Measurements from ENCODE around the gene FOXN1. TPM values are rescaled to one million over a fixed set of nuclear protein-coding genes. Genes with fewer than 3 reads are reported as not detected.
A peak's percentile ranks its signal among the peaks of the same experiment; 100 is the strongest.

FOXN1 gene
- total RNA-seq, 2 donors from 2014 or later, result not detected

DNA sequence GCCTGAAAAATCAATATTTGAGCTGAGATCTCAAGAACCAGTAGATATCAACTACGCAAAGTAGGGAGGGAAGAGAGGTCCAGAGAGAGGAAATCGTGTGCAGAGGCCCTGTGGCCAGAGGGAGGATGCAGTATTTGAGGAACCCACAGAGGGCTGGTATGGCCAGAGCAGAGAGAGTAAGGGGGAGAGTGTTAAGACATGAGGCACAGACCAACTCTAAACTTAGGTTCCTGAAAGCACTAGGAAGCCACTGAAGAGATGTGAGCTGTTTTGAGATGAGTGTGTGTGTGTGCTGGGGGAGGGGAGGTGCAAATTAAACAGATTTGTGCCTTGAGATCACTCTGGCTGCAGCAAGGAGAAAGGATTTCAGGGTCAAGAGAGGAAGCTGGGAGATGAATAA is 21.9 kb upstream of the FOXN1 start:
- Mint-ChIP-seq H3K4me3 (no peak overlapping the region), H3K36me3 (ENCODE audit: insufficient read depth in 2 of 2) (no peaks in the 10 kb centered on the region), H3K27me3 (ENCODE audit: low read depth) (no peaks in the 10 kb centered on the region), H3K4me1 (ENCODE audit: low read depth) (peaks cover 12% of the 10 kb centered on the region), H3K9me3 (no peaks in the 10 kb centered on the region), H3K27ac (no peak overlapping the region)
- peak; percentile 72 to 85 for ATAC-seq (replicated peaks in 1 of 2)
- DNase-seq, result peak in 1 of 2 donors; percentile 19

GRCh38 chr17:28485049-28485448 is 21.1 kb upstream of the FOXN1 start:
- no peaks in the 10 kb centered on the region for H3K36me3 Mint-ChIP-seq (ENCODE audit: insufficient read depth in 2 of 2)
- H3K4me1 Mint-ChIP-seq (ENCODE audit: low read depth), result peaks cover 12% of the 10 kb centered on the region
- H3K27me3 Mint-ChIP-seq (ENCODE audit: low read depth), result no peaks in the 10 kb centered on the region
- H3K4me3 Mint-ChIP-seq, result no peak overlapping the region
- no peak for ATAC-seq (replicated peaks in 1 of 2)
- H3K27ac Mint-ChIP-seq, result no peak overlapping the region
- no peaks in the 10 kb centered on the region for H3K9me3 Mint-ChIP-seq
- no peak for DNase-seq

- Mint-ChIP-seq H3K9me3 (no peaks in the 10 kb centered on the region), H3K4me1 (ENCODE audit: low read depth) (peaks cover 12% of the 10 kb centered on the region), H3K27me3 (ENCODE audit: low read depth) (peaks cover 5% of the 10 kb centered on the region), H3K27ac (no peak overlapping the region), H3K36me3 (ENCODE audit: insufficient read depth in 2 of 2) (no peaks in the 10 kb centered on the region), H3K4me3 (no peak overlapping the region)
- DNase-seq (no peak), ATAC-seq (replicated peaks in 1 of 2) (no peak)
Observed at GRCh38 chr17:28487881-28488532, 18.1 kb upstream of the FOXN1 start.

DNA sequence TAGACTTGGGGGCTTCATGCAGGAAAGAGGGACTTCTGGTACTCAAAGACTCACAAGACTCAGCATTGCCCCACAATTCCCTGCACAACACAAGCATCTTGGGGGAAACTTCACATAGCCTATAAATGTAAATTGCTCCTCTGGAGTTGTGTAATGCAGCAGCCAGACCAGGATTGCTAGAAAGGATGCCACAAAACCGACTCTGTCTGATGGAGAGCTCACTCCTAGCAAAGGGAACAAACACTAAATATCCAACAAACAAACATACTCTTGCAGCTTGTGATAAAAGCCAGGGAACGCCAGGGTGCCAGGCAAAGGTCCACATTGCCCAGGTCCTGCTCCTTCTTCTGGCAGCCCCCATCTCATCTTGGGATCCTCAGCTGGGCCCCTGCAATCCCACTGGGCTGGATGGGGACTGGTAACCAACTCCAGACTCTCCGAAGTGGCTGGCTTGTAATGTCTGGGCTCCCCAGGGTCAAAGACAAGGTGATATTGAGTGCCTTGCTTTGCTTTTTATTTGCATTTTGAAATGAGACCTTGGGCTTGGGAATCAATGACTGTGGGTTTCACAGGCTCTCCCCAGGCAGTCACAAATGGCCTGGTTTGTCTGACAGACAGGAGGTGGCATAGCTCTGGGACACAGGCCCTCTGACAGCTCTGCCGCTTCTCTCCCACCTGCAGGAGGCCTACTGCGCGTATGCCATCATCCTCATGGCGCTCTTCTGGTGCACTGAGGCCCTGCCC is 17.4 kb upstream of the FOXN1 start:
- peaks cover 10% of the 10 kb centered on the region for H3K4me1 Mint-ChIP-seq (ENCODE audit: low read depth)
- no peaks in the 10 kb centered on the region for H3K36me3 Mint-ChIP-seq (ENCODE audit: insufficient read depth in 2 of 2)
- peaks cover 7% of the 10 kb centered on the region for H3K27me3 Mint-ChIP-seq (ENCODE audit: low read depth)
- ATAC-seq (replicated peaks in 1 of 2) (no peak), DNase-seq (no peak)
- no peak overlapping the region for H3K4me3 Mint-ChIP-seq
- no peak overlapping the region for H3K27ac Mint-ChIP-seq
- H3K9me3 Mint-ChIP-seq, result no peaks in the 10 kb centered on the region

DNA sequence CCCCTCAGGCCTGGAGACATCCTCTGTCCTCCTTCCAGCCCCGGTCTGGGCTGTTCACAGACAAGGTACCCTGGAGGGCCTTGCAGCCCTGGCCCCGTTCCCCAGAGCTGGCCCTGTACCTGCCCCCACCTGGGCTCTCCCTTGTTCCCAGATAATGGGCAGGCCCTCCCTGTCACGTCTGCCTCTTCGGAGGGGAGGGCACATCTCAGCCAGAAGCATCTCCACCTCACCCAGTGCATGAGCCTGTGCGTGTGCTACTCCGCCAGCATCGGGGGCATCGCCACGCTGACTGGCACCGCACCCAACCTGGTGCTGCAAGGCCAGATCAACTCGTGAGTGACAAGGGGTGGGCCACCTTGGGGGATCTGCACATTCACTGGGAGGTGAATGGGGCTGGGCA is 14.9 kb upstream of the FOXN1 start:
- Mint-ChIP-seq H3K4me3 (no peak overlapping the region), H3K27me3 (ENCODE audit: low read depth) (peaks cover 7% of the 10 kb centered on the region), H3K4me1 (ENCODE audit: low read depth) (no peaks in the 10 kb centered on the region), H3K36me3 (ENCODE audit: insufficient read depth in 2 of 2) (no peaks in the 10 kb centered on the region), H3K9me3 (no peaks in the 10 kb centered on the region), H3K27ac (no peak overlapping the region)
- ATAC-seq (replicated peaks in 1 of 2) (no peak), DNase-seq (no peak)

GRCh38 chr17:28491860-28492259 is 14.3 kb upstream of the FOXN1 start:
- peaks cover 7% of the 10 kb centered on the region for H3K27me3 Mint-ChIP-seq (ENCODE audit: low read depth)
- no peaks in the 10 kb centered on the region for H3K4me1 Mint-ChIP-seq (ENCODE audit: low read depth)
- DNase-seq (no peak), ATAC-seq (replicated peaks in 1 of 2) (no peak)
- no peak overlapping the region for H3K27ac Mint-ChIP-seq
- H3K36me3 Mint-ChIP-seq (ENCODE audit: insufficient read depth in 2 of 2), result no peaks in the 10 kb centered on the region
- H3K4me3 Mint-ChIP-seq, result no peak overlapping the region
- no peaks in the 10 kb centered on the region for H3K9me3 Mint-ChIP-seq

DNA sequence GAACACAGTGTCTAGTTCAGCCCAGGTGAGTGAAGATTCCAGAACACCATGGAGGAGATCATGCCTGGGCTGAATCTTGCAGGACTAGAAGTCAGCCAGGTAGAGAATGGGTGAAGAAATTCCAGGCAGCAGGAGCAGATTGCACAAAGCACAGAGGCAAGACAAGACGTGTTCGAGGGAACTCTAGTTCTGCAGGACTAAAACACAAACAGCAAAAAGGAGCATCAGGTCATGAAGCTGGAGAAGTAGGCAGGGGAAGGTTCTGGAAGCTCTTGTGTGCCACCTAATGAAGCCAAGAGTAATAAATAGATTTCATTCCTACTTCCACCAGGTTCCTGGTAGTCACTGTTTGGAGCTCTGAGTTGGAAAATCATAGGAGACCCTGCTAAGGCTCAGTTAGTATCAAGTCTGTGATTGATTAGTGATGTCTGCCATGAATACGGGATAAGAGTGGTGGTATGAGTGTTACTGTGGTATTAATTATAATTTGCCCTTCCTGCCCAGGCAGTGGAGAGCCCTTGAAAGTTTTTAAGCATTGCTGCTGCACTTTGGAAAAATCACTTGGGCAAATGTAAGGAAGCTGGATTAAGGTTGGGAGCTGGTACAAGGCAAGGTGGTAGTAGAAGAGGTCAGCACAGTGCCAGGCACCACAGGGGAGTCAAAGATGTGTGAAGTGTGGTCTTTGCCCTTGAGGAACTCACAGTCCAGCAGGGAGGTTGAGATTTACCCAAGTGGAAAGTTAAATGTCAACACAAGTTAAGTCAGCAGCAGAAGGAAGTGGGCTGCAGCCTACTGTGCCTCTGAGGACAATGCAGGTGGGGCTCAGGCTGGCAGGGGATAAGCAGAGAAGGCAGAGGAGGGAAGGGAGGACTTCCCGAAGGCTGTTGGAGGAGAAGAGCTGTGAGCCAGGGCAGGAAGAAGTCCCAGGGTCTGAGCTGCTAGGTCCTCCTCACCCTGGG is 13.5 kb upstream of the FOXN1 start:
- Mint-ChIP-seq H3K36me3 (ENCODE audit: insufficient read depth in 2 of 2) (no peaks in the 10 kb centered on the region), H3K4me1 (ENCODE audit: low read depth) (no peaks in the 10 kb centered on the region), H3K9me3 (no peaks in the 10 kb centered on the region), H3K4me3 (no peak overlapping the region), H3K27me3 (ENCODE audit: low read depth) (peaks cover 7% of the 10 kb centered on the region), H3K27ac (no peak overlapping the region)
- no peak for DNase-seq
- ATAC-seq (replicated peaks in 1 of 2), result no peak

DNA sequence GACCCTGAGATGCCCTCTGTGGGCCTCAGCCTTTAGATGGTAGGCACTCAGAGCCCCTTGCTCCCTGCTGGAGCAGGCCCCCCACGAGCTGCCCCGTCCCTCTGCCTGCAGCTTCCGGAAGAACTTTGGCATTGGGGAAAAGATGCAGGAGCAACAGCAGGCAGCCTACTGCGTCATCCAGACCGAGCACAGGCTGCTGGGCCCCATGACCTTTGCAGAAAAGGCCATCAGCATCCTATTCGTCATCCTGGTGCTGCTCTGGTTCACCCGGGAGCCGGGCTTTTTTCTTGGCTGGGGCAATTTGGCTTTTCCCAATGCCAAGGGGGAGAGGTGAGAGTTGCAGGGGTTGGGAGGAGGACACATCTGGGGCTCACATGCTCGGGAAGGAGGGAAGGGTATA is 12.7 kb upstream of the FOXN1 start:
- Mint-ChIP-seq H3K36me3 (ENCODE audit: insufficient read depth in 2 of 2) (no peaks in the 10 kb centered on the region), H3K27ac (no peak overlapping the region), H3K27me3 (ENCODE audit: low read depth) (peaks cover 7% of the 10 kb centered on the region), H3K9me3 (no peaks in the 10 kb centered on the region), H3K4me3 (no peak overlapping the region), H3K4me1 (ENCODE audit: low read depth) (no peaks in the 10 kb centered on the region)
- no peak for DNase-seq
- ATAC-seq (replicated peaks in 1 of 2), result no peak

- Mint-ChIP-seq H3K27me3 (ENCODE audit: low read depth) (peaks cover 7% of the 10 kb centered on the region), H3K36me3 (ENCODE audit: insufficient read depth in 2 of 2) (no peaks in the 10 kb centered on the region), H3K4me3 (no peak overlapping the region), H3K27ac (no peak overlapping the region), H3K4me1 (ENCODE audit: low read depth) (no peaks in the 10 kb centered on the region), H3K9me3 (no peaks in the 10 kb centered on the region)
- DNase-seq, result peak; percentile 78 to 85
- peak; percentile 82 to 89 for ATAC-seq (replicated peaks in 1 of 2)
Observed at GRCh38 chr17:28494445-28495188, 11.5 kb upstream of the FOXN1 start.

DNA sequence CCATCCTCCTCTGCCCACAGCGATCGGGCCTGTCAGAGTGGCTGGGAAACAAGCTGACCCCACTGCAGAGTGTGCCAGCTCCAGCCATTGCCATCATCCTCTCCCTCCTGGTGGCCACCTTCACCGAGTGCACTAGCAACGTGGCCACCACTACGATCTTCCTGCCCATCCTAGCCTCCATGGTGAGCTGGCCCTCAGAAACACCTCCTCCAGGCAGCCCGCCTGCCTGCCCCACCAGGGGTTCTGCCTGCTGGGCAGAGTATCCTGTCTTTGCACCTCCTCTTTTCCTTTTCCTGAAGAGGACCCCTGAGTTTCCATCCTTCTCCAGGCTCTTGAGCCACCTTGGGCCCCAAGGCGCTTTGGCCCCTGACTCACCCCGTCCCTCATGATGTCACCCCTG is 10.5 kb upstream of the FOXN1 start:
- Mint-ChIP-seq H3K27ac (no peak overlapping the region), H3K27me3 (ENCODE audit: low read depth) (peaks cover 7% of the 10 kb centered on the region), H3K36me3 (ENCODE audit: insufficient read depth in 2 of 2) (no peaks in the 10 kb centered on the region), H3K9me3 (no peaks in the 10 kb centered on the region), H3K4me1 (ENCODE audit: low read depth) (no peaks in the 10 kb centered on the region), H3K4me3 (no peak overlapping the region)
- ATAC-seq (replicated peaks in 1 of 2), result no peak
- no peak for DNase-seq

GRCh38 chr17:28497931-28498330 is 8.2 kb upstream of the FOXN1 start:
- no peak overlapping the region for H3K4me3 Mint-ChIP-seq
- H3K9me3 Mint-ChIP-seq, result no peaks in the 10 kb centered on the region
- H3K4me1 Mint-ChIP-seq (ENCODE audit: low read depth), result no peaks in the 10 kb centered on the region
- H3K36me3 Mint-ChIP-seq (ENCODE audit: insufficient read depth in 2 of 2), result no peaks in the 10 kb centered on the region
- ATAC-seq (replicated peaks in 1 of 2) (no peak), DNase-seq (no peak)
- H3K27ac Mint-ChIP-seq, result no peak overlapping the region
- H3K27me3 Mint-ChIP-seq (ENCODE audit: low read depth), result peaks cover 2% of the 10 kb centered on the region

DNA sequence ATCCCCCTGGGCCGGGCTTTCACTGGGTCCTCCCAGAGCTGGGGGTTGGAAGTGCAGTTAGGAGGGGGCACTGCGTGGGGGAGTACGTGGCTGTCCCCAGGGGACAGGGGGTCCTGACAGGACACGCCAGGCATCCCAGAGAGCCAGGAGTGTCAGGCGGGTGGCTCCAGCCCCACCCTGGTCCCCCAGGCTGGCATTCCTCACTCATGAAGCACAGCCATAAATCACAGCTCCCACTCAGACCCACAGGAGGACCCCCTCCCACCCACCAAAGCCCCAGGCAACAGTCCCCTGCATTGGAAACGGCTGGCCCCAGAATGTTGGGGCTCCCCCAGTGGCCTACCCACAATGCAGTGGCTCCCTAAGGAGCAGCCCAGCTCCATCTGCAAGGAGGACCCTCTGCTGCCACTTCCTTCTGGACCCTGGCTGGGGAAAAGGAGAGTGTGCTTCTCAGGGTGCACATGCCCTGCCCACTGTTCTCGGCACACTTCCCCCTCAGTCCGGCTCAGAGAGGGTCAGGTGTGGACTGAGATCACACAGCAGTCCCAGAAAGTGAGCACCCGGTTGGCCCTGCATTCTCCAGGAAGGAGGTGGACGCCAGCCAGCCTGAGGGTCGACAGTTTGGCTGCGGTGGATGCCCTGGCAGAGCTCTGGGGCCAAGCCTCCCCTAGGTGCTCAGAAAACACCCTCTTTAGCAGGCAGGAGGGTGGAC is 7.3 kb upstream of the FOXN1 start:
- DNase-seq, result no peak
- Mint-ChIP-seq H3K27me3 (ENCODE audit: low read depth) (no peaks in the 10 kb centered on the region), H3K36me3 (ENCODE audit: insufficient read depth in 2 of 2) (no peaks in the 10 kb centered on the region), H3K4me1 (ENCODE audit: low read depth) (no peaks in the 10 kb centered on the region), H3K4me3 (no peak overlapping the region), H3K9me3 (no peaks in the 10 kb centered on the region), H3K27ac (no peak overlapping the region)
- ATAC-seq (replicated peaks in 1 of 2), result no peak

Data from activated T-cell treated with anti-CD3 and anti-CD28 coated beads, Interleukin-2, amount 50 U/mL, for 72 hours (primary cell).